HEK293 (cell line): ENCODE results near the gene RNASEH2B.

ENCODE experiments used
- CTCF ChIP-seq: fragments of 450-650 bp; formaldehyde crosslinking; IDR thresholded peaks from 2 replicates; pipeline ENCODE4 v1.5.1; 2016; ENCODE audit warnings: missing biosample characterization, missing genetic modification characterization
- ZBTB17 ChIP-seq: fragments of 450-650 bp; formaldehyde crosslinking; IDR thresholded peaks from 2 replicates; pipeline ENCODE4 v1.5.1; 2016; ENCODE audit warnings: missing biosample characterization, missing genetic modification characterization
- ZEB2 ChIP-seq: fragments of 450-650 bp; formaldehyde crosslinking; IDR thresholded peaks from 2 replicates; pipeline ENCODE4 v1.5.1; 2016; ENCODE audit warnings: missing biosample characterization, missing genetic modification characterization
- ZNF121 ChIP-seq: fragments of 450-650 bp; formaldehyde crosslinking; IDR thresholded peaks from 2 replicates; pipeline ENCODE4 v1.5.1; 2016; ENCODE audit warnings: missing biosample characterization, missing genetic modification characterization
- ZNF202 ChIP-seq: fragments of 450-650 bp; formaldehyde crosslinking; IDR thresholded peaks from 2 replicates; pipeline ENCODE4 v1.5.1; 2016; ENCODE audit warnings: missing biosample characterization, missing genetic modification characterization, borderline replicate concordance
- ZNF24 ChIP-seq: fragments of 450-650 bp; formaldehyde crosslinking; IDR thresholded peaks from 2 replicates; pipeline ENCODE4 v1.5.1; 2016; ENCODE audit warnings: missing biosample characterization, missing genetic modification characterization
- ZNF362 ChIP-seq: fragments of 450-650 bp; formaldehyde crosslinking; IDR thresholded peaks from 2 replicates; pipeline ENCODE4 v1.5.1; 2016; ENCODE audit warnings: missing biosample characterization, missing genetic modification characterization
- ZNF530 ChIP-seq: fragments of 450-650 bp; formaldehyde crosslinking; IDR thresholded peaks from 2 replicates; pipeline ENCODE4 v1.5.1; 2016; ENCODE audit warnings: low read depth, missing biosample characterization, missing genetic modification characterization
- TF ChIP-seq, protein P1 (sequence below): fragments of 450-650 bp; formaldehyde crosslinking; IDR thresholded peaks from 2 replicates; pipeline ENCODE4 v1.5.1; 2016; ENCODE audit warnings: missing biosample characterization, missing genetic modification characterization

DNA sequence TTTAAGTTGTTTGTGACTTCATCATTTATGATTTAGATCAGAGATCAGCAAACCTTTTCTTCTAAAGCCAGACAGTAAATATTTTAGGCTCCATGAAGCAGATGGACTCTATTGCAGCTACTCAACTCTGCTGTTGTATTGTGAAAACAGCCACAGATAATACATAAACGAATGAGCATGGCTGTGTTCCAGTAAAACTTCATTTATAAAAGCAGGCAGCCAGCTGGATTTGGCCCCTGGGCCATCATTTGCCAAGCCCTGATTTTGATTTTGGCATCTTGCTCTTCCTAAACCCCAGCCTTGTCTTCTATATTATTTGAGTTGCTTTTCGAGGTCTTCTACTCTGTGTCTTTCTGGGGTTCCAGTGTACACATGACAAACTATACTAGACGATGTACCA lies 41.3 kb downstream of the RNASEH2B start:
- TF ChIP-seq ZEB2 (tag by site-specific recombination), result no peak
- no peak for TF ChIP-seq ZNF202 (tag by site-specific recombination)
- TF ChIP-seq CTCF, result no peak
- no peak for TF ChIP-seq ZNF362
- TF ChIP-seq, protein P1, sequence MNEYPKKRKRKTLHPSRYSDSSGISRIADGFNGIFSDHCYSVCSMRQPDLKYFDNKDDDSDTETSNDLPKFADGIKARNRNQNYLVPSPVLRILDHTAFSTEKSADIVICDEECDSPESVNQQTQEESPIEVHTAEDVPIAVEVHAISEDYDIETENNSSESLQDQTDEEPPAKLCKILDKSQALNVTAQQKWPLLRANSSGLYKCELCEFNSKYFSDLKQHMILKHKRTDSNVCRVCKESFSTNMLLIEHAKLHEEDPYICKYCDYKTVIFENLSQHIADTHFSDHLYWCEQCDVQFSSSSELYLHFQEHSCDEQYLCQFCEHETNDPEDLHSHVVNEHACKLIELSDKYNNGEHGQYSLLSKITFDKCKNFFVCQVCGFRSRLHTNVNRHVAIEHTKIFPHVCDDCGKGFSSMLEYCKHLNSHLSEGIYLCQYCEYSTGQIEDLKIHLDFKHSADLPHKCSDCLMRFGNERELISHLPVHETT (tag by site-specific recombination), result no peak
- no peak for TF ChIP-seq ZNF530
- no peak for TF ChIP-seq ZNF24
- no peak for TF ChIP-seq ZBTB17 (tag by site-specific recombination)
- no peak for TF ChIP-seq ZNF121
